Smooth muscle cell (in vitro differentiated cells): Measurements from ENCODE around the gene DNAAF5. TPM values are rescaled to one million over a fixed set of nuclear protein-coding genes. Genes with fewer than 3 reads are reported as not detected.

Source experiments
- DNase-seq: peaks from one replicate; lab custom pipeline; 2025; ENCODE audit not compliant: unreplicated experiment; lab: John Stamatoyannopoulos, UW
- H2AFZ ChIP-seq: fragments of 200-600 bp; sonication (generic); 2 replicates; pipeline ENCODE4 v1.6.0; 2016; ENCODE audit warnings: antibody characterized with exemption, low read depth, mild to moderate bottlenecking
- H3F3A ChIP-seq: fragments of 200-600 bp; sonication (generic); 2 replicates; pipeline ENCODE4 v1.6.0; 2017; ENCODE audit warnings: antibody characterized with exemption, low read depth
- H3K27ac ChIP-seq: fragments of 200-600 bp; sonication (generic); 2 replicates; pipeline ENCODE4 v1.5.1; 2016; ENCODE audit warnings: low read depth, mild to moderate bottlenecking
- H3K27me3 ChIP-seq: fragments of 200-600 bp; sonication (generic); 2 replicates; pipeline ENCODE4 v1.6.1; 2016; ENCODE audit warnings: low read depth, mild to moderate bottlenecking
- H3K36me3 ChIP-seq: fragments of 200-600 bp; sonication (generic); 2 replicates; pipeline ENCODE4 v1.5.1; 2016; ENCODE audit warnings: low read depth
- H3K4me1 ChIP-seq: fragments of 200-600 bp; sonication (generic); 2 replicates; pipeline ENCODE4 v1.5.1; 2016; ENCODE audit warnings: low read depth
- H3K4me2 ChIP-seq: fragments of 200-600 bp; sonication (generic); 2 replicates; pipeline ENCODE4 v1.6.0; 2016; ENCODE audit warnings: mild to moderate bottlenecking
- H3K4me3 ChIP-seq: fragments of 200-600 bp; sonication (generic); 2 replicates; pipeline ENCODE4 v1.5.1; 2016; ENCODE audit warnings: mild to moderate bottlenecking
- H3K79me2 ChIP-seq: fragments of 200-600 bp; sonication (generic); 2 replicates; pipeline ENCODE4 v1.6.0; 2016; ENCODE audit warnings: low read depth, mild to moderate bottlenecking
- H3K9ac ChIP-seq: fragments of 200-600 bp; sonication (generic); 2 replicates; pipeline ENCODE4 v1.6.0; 2016; ENCODE audit warnings: low read depth
- H3K9me3 ChIP-seq: fragments of 200-600 bp; sonication (generic); replicated peaks from 2 replicates; pipeline ENCODE4 v1.5.1; 2016; ENCODE audit warnings: low read depth
- H4K20me1 ChIP-seq: fragments of 200-600 bp; sonication (generic); 2 replicates; pipeline ENCODE4 v1.6.0; 2016; ENCODE audit warnings: low read depth
- CTCF ChIP-seq: fragments of 200-600 bp; sonication (generic); IDR thresholded peaks from 2 replicates; pipeline ENCODE4 v1.5.1; 2017; ENCODE audit warnings: borderline replicate concordance, mild to moderate bottlenecking, antibody characterized with exemption; ENCODE audit not compliant: insufficient read depth, poor library complexity, severe bottlenecking
- WGBS: methylation state at CpG from one replicate; pipeline ENCODE4 v1.1.7; 2016; ENCODE audit warnings: low lambda C conversion rate; 5-methylcytosine and 5-hydroxymethylcytosine counted together
- polyA plus RNA-seq: library from polyadenylated mRNA; unstranded; fragments of >200 nt; fragmentation: Nextera tagmentation; extraction: Ambion mirVana; gene quantifications from 2 replicates; pipeline ENCODE4 v1.2.1, GENCODE V29; 2016
- total RNA-seq: library from RNA; depleted of rRNA; stranded (reverse); fragments of >200 nt; gene quantifications from 2 replicates; pipeline ENCODE4 v1.2.3, GENCODE V29; 2014

Gene DNAAF5
- total and polyA plus RNA-seq, 2 experiments from 2014 or later, result 13.9 to 17.0 TPM

- DNase-seq, result no peak
- no peaks in the 10 kb centered on the region for H3F3A ChIP-seq
- H2AFZ ChIP-seq, result no peak overlapping the region
- no peaks in the 10 kb centered on the region for H3K36me3 ChIP-seq
- H3K79me2 ChIP-seq, result no peaks in the 10 kb centered on the region
- no peaks in the 10 kb centered on the region for H3K27me3 ChIP-seq
- H3K27ac ChIP-seq, result no peak overlapping the region
- TF ChIP-seq CTCF, result no peak
- no peaks in the 10 kb centered on the region for H4K20me1 ChIP-seq
- H3K9me3 ChIP-seq, result no peaks in the 10 kb centered on the region
- 96% methylated on average over 17 of the region's 17 CpGs for WGBS
- H3K4me2 ChIP-seq, result no peak overlapping the region
- no peak overlapping the region for H3K4me3 ChIP-seq
- H3K4me1 ChIP-seq, result no peaks in the 10 kb centered on the region
- H3K9ac ChIP-seq, result no peak overlapping the region
These were observed 19.1 kb upstream of the DNAAF5 start for GRCh38 chr7:707296-708000.

DNA sequence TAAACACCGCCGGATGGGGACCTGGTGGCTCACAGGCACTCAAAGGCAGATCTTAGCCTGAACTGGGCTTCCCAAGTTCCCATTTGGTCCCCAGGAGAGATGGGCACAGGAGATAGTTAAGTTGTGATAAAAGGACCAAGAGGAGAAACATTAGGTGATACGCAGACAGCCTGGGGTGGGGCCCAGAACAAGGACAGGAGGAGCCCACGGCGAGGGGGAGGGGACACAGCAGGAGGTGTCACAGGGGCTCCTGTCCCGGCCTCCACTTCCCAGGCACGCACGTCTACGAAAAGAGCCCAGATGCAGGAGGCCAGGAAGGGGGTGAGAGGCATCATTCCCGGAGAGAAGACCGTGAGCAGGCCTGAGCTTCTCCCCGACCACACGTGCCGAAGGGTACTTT lies 16.3 kb upstream of the DNAAF5 start:
- H3K9me3 ChIP-seq, result no peaks in the 10 kb centered on the region
- WGBS, result 91% methylated on average over 14 of the region's 14 CpGs

DNA sequence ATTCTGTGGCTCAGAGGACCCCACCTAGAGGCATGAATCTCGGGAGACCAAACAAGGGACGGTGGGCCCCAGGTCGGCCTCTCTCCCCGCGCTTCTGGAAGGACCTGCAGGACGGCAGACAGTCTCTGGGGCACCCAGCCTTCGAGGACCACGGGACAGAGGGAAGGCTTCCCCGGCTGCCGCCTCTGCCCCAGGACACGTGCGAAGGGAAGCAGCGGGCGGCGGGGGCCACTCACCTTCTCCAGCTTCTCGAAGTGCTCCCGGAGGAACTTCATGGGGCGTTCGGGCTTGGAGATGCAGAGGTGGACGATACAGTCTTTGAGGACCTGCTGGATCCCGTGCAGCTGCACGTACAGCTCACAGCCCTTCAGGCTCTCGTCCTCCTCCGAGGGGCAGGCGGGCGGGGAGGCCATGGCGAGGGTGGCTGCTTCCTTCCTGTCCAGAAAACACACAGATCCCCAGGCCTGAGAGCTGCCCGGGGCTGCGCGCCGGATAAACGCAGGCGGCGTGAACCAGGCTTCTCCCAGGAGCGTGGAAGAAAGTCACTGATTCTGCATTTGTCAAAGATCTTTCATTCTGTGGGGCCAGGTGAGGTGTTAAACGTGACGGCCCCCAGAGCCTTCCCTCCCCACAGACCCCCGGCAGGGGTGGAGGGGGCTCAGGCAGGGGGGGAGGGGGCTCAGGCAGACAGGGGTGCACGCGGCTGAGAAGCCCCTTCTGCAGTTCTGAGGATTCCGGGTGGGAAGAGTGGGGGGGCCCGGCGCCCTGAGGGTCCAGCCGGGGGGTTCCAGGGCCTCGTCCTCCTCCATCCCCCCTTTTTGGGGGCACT lies 15.2 kb upstream of the DNAAF5 start:
- no peak overlapping the region for H2AFZ ChIP-seq
- peak overlapping the region; percentile 86 for H3K4me2 ChIP-seq
- DNase-seq, result no peak
- no peaks in the 10 kb centered on the region for H3K36me3 ChIP-seq
- H3K27me3 ChIP-seq, result no peaks in the 10 kb centered on the region
- no peaks in the 10 kb centered on the region for H4K20me1 ChIP-seq
- no peaks in the 10 kb centered on the region for H3K79me2 ChIP-seq
- no peak overlapping the region for H3K9ac ChIP-seq
- peak overlapping the region; percentile 62 for H3K4me3 ChIP-seq
- no peaks in the 10 kb centered on the region for H3K9me3 ChIP-seq
- no peak for TF ChIP-seq CTCF
- no peaks in the 10 kb centered on the region for H3K4me1 ChIP-seq
- H3K27ac ChIP-seq, result no peak overlapping the region
- 92% methylated on average over 44 of the region's 45 CpGs for WGBS
- no peaks in the 10 kb centered on the region for H3F3A ChIP-seq

More for the DNA sequence above, 16.3 kb upstream of the DNAAF5 start:
- H3F3A ChIP-seq, result no peaks in the 10 kb centered on the region
- no peak overlapping the region for H3K27ac ChIP-seq
- no peak overlapping the region for H2AFZ ChIP-seq
- no peaks in the 10 kb centered on the region for H3K79me2 ChIP-seq
- H3K36me3 ChIP-seq, result no peaks in the 10 kb centered on the region
- no peaks in the 10 kb centered on the region for H3K4me1 ChIP-seq
- H3K4me3 ChIP-seq, result no peak overlapping the region
- no peak for TF ChIP-seq CTCF
- no peak overlapping the region for H3K4me2 ChIP-seq
- no peak overlapping the region for H3K9ac ChIP-seq
- no peaks in the 10 kb centered on the region for H3K27me3 ChIP-seq
- no peak for DNase-seq
- no peaks in the 10 kb centered on the region for H4K20me1 ChIP-seq
